ENCODE data around the gene GDF7.

GDF7 gene

DNA sequence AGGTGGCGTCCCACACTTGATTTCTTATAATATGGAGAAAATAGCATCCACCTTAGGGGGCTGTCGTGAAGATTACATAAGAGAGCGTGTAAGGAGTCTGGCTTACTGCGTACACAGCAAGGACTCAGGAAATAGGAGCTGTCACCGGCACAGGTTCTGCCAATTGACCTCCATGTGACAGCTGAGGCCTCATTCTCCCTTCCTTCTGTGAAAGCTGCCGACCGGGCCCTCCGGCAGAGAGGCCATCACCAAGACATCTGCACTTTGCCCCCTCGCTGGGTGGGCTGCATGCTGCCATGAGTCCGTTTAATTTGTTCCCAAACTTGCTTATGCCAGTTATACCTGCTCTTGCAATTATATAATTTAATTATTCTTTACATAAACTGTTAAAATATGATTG is 43.7 kb upstream of the GDF7 start:
- Histone ChIP-seq H3K4me3 (ENCODE audit: low read length) (no peak overlapping the region), H3K9ac (ENCODE audit: low read depth, low read length) (no peak overlapping the region), H3K4me1 (ENCODE audit: insufficient read depth, low read length) (no peaks in the 10 kb centered on the region), H3K36me3 (ENCODE audit: insufficient read depth, low read depth, low read length) (peaks cover 5% of the 10 kb centered on the region; the same call in 1 of the 2 replicates), H3K27ac (ENCODE audit: low read length) (no peak overlapping the region), H3K9me3 (ENCODE audit: insufficient read depth, low read depth, low read length) (no peaks in the 10 kb centered on the region), H3K27me3 (ENCODE audit: insufficient read depth, low read length) (no peaks in the 10 kb centered on the region)

DNA sequence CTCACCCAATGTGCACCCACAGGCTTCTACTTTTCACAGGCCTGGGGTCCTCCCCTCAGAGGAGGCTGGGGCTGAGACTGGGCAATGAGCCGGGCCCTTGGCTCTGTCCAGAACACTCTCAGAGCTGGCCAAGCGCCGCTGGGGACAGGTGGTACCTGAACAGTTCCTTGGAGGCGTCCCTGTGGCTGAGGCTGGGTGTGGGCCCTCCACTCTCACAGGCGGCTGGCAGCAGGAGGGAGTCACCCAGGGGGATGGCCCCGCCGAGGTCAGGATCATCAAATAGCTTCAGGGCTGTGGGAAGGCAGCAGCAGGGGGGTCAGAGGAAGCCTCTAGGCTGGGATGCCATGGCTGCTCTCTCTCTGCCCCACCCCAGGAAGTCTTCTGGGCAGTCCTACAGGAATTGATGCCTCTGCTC is 43.2 kb upstream of the GDF7 start:
- Histone ChIP-seq H3K27ac (ENCODE audit: low read length) (no peak overlapping the region), H3K4me1 (ENCODE audit: insufficient read depth, low read length) (no peaks in the 10 kb centered on the region), H3K4me3 (ENCODE audit: low read length) (no peak overlapping the region), H3K9ac (ENCODE audit: low read depth, low read length) (no peak overlapping the region), H3K36me3 (ENCODE audit: insufficient read depth, low read depth, low read length) (peaks cover 5% of the 10 kb centered on the region; the same call in 1 of the 2 replicates), H3K9me3 (ENCODE audit: insufficient read depth, low read depth, low read length) (no peaks in the 10 kb centered on the region), H3K27me3 (ENCODE audit: insufficient read depth, low read length) (no peaks in the 10 kb centered on the region)

- H3K27ac ChIP-seq (ENCODE audit: low read length): no peak overlapping the region
- no peak overlapping the region for H3K4me3 ChIP-seq (ENCODE audit: low read length)
- H3K36me3 ChIP-seq (ENCODE audit: insufficient read depth, low read depth, low read length): peaks cover 5% of the 10 kb centered on the region; the same call in 1 of the 2 replicates
- no peaks in the 10 kb centered on the region for H3K4me1 ChIP-seq (ENCODE audit: insufficient read depth, low read length)
- H3K9me3 ChIP-seq (ENCODE audit: insufficient read depth, low read depth, low read length): no peaks in the 10 kb centered on the region
- no peak overlapping the region for H3K9ac ChIP-seq (ENCODE audit: low read depth, low read length)
- no peaks in the 10 kb centered on the region for H3K27me3 ChIP-seq (ENCODE audit: insufficient read depth, low read length)
These were observed 42.6 kb upstream of the GDF7 start for GRCh38 chr2:20624156-20624883.

DNA sequence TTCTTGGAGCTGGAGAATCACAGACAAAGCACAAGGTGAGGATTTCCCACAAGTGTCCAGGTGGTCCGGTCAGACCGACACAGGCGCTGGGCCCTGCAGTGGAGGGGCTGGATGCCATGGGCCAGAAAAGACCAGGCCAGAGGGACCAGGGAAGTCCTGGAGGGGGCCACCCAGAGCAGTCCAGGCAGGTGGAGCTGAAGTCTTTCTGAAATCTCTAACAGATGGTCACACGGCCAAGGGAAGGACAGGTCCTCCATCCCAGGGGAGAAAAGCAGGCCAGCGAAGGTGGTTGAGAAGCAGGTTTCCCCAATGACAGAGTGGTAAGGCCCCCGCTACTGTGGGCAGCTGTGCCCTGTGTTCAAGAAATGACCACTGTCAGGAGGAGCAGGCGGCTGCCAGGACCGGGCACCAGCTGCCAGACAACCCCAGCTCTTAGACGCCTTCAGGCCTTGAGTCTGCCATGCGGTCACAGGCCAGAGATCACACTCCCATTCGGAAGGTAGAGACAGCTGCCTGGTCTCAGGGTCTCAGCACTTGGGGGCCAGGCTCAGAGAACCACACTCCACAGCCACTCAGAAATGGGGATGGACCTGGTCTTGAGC is 42.0 kb upstream of the GDF7 start:
- Histone ChIP-seq H3K27me3 (ENCODE audit: insufficient read depth, low read length) (no peaks in the 10 kb centered on the region), H3K9ac (ENCODE audit: low read depth, low read length) (no peak overlapping the region), H3K4me1 (ENCODE audit: insufficient read depth, low read length) (no peaks in the 10 kb centered on the region), H3K9me3 (ENCODE audit: insufficient read depth, low read depth, low read length) (no peaks in the 10 kb centered on the region), H3K4me3 (ENCODE audit: low read length) (no peak overlapping the region), H3K27ac (ENCODE audit: low read length) (no peak overlapping the region), H3K36me3 (ENCODE audit: insufficient read depth, low read depth, low read length) (peaks cover 5% of the 10 kb centered on the region; the same call in 1 of the 2 replicates)

DNA sequence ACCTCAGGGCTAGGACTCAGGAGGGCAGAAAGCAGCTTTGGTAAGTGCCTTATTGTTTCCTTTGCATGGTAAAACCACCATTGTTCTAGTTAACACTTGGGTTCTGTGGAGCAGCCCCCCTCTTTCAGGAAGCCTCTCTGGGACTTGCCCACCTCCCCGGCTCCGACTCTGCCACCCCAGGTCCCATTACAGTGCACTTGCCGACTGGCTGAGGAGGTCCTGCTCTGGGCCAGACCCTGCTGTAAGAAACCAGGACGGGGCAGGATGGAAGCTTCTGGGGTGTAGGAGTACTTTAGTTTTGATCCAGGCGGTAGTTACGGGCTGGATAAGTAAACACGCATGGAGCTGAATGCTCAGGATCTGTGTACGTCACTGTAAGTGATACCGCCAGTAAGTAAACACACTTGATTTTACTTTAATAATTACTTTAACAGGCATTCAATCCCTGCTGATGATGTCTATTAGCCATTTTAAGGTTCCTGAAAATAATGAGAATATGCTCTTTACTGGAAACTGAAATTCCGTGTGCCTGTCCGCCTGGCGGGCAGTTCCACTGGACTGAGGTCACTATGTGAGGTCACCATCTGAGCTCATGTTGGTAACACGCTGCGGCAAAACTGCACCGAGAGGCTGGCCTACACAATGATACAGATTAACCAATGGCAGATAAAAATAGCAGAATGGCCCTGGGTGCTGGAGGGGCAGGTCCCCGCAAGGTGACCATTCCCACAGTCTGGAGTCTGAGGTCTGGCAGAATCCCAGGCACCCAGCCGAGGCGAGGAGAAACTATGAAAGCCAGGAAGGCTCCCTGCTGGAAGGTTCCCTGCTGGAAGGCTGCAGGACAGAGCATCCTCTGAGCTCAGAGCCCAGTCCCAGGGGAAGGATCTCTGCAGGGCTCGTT is 41.2 kb upstream of the GDF7 start:
- Histone ChIP-seq H3K4me1 (ENCODE audit: insufficient read depth, low read length) (no peaks in the 10 kb centered on the region), H3K27ac (ENCODE audit: low read length) (no peak overlapping the region), H3K4me3 (ENCODE audit: low read length) (no peak overlapping the region), H3K36me3 (ENCODE audit: insufficient read depth, low read depth, low read length) (peaks cover 5% of the 10 kb centered on the region; the same call in 1 of the 2 replicates), H3K9ac (ENCODE audit: low read depth, low read length) (no peak overlapping the region), H3K9me3 (ENCODE audit: insufficient read depth, low read depth, low read length) (no peaks in the 10 kb centered on the region), H3K27me3 (ENCODE audit: insufficient read depth, low read length) (no peaks in the 10 kb centered on the region)

DNA sequence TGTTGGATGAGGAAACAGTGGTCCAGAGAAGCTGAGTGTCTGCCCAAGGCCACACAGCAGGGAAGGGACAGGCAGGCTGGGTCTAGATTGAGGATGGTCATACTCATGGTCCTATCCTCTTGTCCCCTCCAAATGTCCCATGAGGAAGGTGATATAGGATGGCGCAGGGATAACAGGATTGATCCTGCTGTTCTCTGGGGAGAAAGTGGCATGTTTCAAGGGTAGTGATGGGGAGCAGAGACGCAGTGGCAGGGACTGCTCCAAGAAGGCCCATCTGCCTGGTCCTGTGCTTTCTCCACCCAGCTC is 40.6 kb upstream of the GDF7 start:
- Histone ChIP-seq H3K9me3 (ENCODE audit: insufficient read depth, low read depth, low read length) (no peaks in the 10 kb centered on the region), H3K4me3 (ENCODE audit: low read length) (no peak overlapping the region), H3K27ac (ENCODE audit: low read length) (no peak overlapping the region), H3K9ac (ENCODE audit: low read depth, low read length) (no peak overlapping the region), H3K36me3 (ENCODE audit: insufficient read depth, low read depth, low read length) (peaks cover 5% of the 10 kb centered on the region; the same call in 1 of the 2 replicates), H3K27me3 (ENCODE audit: insufficient read depth, low read length) (no peaks in the 10 kb centered on the region), H3K4me1 (ENCODE audit: insufficient read depth, low read length) (no peaks in the 10 kb centered on the region)

- H3K36me3 ChIP-seq (ENCODE audit: insufficient read depth, low read depth, low read length): peaks cover 5% of the 10 kb centered on the region; the same call in 1 of the 2 replicates
- no peaks in the 10 kb centered on the region for H3K9me3 ChIP-seq (ENCODE audit: insufficient read depth, low read depth, low read length)
- H3K4me3 ChIP-seq (ENCODE audit: low read length): no peak overlapping the region
- H3K27ac ChIP-seq (ENCODE audit: low read length): no peak overlapping the region
- H3K9ac ChIP-seq (ENCODE audit: low read depth, low read length): no peak overlapping the region
- H3K27me3 ChIP-seq (ENCODE audit: insufficient read depth, low read length): no peaks in the 10 kb centered on the region
- H3K4me1 ChIP-seq (ENCODE audit: insufficient read depth, low read length): no peaks in the 10 kb centered on the region
These were observed 40.0 kb upstream of the GDF7 start for GRCh38 chr2:20626698-20627513.

- Histone ChIP-seq H3K27ac (ENCODE audit: low read length) (no peak overlapping the region), H3K4me3 (ENCODE audit: low read length) (no peak overlapping the region), H3K4me1 (ENCODE audit: insufficient read depth, low read length) (no peaks in the 10 kb centered on the region), H3K36me3 (ENCODE audit: insufficient read depth, low read depth, low read length) (peaks cover 5% of the 10 kb centered on the region; the same call in 1 of the 2 replicates), H3K27me3 (ENCODE audit: insufficient read depth, low read length) (no peaks in the 10 kb centered on the region), H3K9ac (ENCODE audit: low read depth, low read length) (no peak overlapping the region), H3K9me3 (ENCODE audit: insufficient read depth, low read depth, low read length) (no peaks in the 10 kb centered on the region)
These were observed 39.1 kb upstream of the GDF7 start for GRCh38 chr2:20627712-20628380.

DNA sequence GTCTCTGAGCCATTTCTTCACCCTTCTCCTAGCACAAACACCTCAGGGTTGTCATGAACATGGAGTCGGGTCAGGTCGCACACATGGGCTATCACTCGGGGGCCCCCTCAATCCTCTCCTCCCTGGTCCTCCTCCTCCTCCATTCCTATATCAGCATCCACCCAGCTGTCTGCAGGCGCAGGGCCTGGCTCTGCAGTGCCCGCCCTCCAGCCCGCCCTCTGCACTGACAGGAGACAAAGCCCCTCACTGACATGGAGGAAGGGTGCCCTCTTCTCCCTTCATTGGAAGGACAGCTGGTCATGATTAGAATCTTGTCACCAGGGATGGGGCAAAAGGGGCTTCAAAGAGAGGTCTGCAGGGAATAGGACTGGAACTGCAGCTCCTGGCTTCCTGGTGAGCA is 37.8 kb upstream of the GDF7 start:
- Histone ChIP-seq H3K4me3 (ENCODE audit: low read length) (no peak overlapping the region), H3K4me1 (ENCODE audit: insufficient read depth, low read length) (no peaks in the 10 kb centered on the region), H3K9ac (ENCODE audit: low read depth, low read length) (no peak overlapping the region), H3K27me3 (ENCODE audit: insufficient read depth, low read length) (no peaks in the 10 kb centered on the region), H3K27ac (ENCODE audit: low read length) (no peak overlapping the region), H3K9me3 (ENCODE audit: insufficient read depth, low read depth, low read length) (no peaks in the 10 kb centered on the region), H3K36me3 (ENCODE audit: insufficient read depth, low read depth, low read length) (peaks cover 5% of the 10 kb centered on the region; the same call in 1 of the 2 replicates)

GRCh38 chr2:20629581-20630171 is 37.3 kb upstream of the GDF7 start:
- H3K36me3 ChIP-seq (ENCODE audit: insufficient read depth, low read depth, low read length): no peaks in the 10 kb centered on the region
- no peak overlapping the region for H3K4me3 ChIP-seq (ENCODE audit: low read length)
- H3K27ac ChIP-seq (ENCODE audit: low read length): no peak overlapping the region
- H3K9ac ChIP-seq (ENCODE audit: low read depth, low read length): no peak overlapping the region
- H3K9me3 ChIP-seq (ENCODE audit: insufficient read depth, low read depth, low read length): no peaks in the 10 kb centered on the region
- H3K27me3 ChIP-seq (ENCODE audit: insufficient read depth, low read length): no peaks in the 10 kb centered on the region
- no peaks in the 10 kb centered on the region for H3K4me1 ChIP-seq (ENCODE audit: insufficient read depth, low read length)

Data from iPS-20b (cell line).